ENCODE data around the gene ZNF816.
"Not testable (repeated sequence)": the region's sequence is repeated elsewhere in the genome, so short reads cannot be mapped to it uniquely, and the experiment has no call there.

Gene ZNF816

GRCh38 chr19:52946322-52947310 is 16.1 kb downstream of the ZNF816 start:
- H3K4me1 ChIP-seq (ENCODE audit: control insufficient read depth in 1 of 2, insufficient read depth in 1 of 2, low read depth in 1 of 2, low read length in 1 of 2), result peaks cover 7 to 13% of the 10 kb centered on the region in 2 experiments

GRCh38 chr19:52945652-52946321 is 16.9 kb downstream of the ZNF816 start:
- no peak overlapping the region for H3K27ac ChIP-seq
- H3K4me1 ChIP-seq (ENCODE audit: control insufficient read depth in 1 of 2, insufficient read depth in 1 of 2, low read depth in 1 of 2, low read length in 1 of 2), result peaks cover 9 to 16% of the 10 kb centered on the region in 2 experiments
- peaks cover 19% of the 10 kb centered on the region for H3K27me3 ChIP-seq
- peaks cover 3% of the 10 kb centered on the region for H3K36me3 ChIP-seq
- no peak for TF ChIP-seq CTCF (IDR thresholded peaks at IDR 0.05)
- H3K9me3 ChIP-seq, result peaks cover 45% of the 10 kb centered on the region
- no peak overlapping the region for H3K4me3 ChIP-seq (ENCODE audit: low read depth in 1 of 2, low read length in 1 of 2)

More at GRCh38 chr19:52946322-52947310, 16.1 kb downstream of the ZNF816 start:
- Histone ChIP-seq H3K9me3 (peaks cover 54% of the 10 kb centered on the region), H3K27ac (no peak overlapping the region), H3K4me3 (ENCODE audit: low read depth in 1 of 2, low read length in 1 of 2) (no peak overlapping the region), H3K27me3 (peaks cover 19% of the 10 kb centered on the region), H3K36me3 (peaks cover 11% of the 10 kb centered on the region)
- TF ChIP-seq CTCF (IDR thresholded peaks at IDR 0.05), result no peak

GRCh38 chr19:52944703-52945493 is 17.8 kb downstream of the ZNF816 start:
- H3K36me3 ChIP-seq; H3K4me3 ChIP-seq (ENCODE audit: low read depth in 1 of 2, low read length in 1 of 2); H3K27ac ChIP-seq: not testable (repeated sequence)
- H3K9me3 ChIP-seq, result peaks cover 36% of the 10 kb centered on the region
- peaks cover 9 to 16% of the 10 kb centered on the region in 2 experiments for H3K4me1 ChIP-seq (ENCODE audit: control insufficient read depth in 1 of 2, insufficient read depth in 1 of 2, low read depth in 1 of 2, low read length in 1 of 2)
- H3K27me3 ChIP-seq, result peaks cover 19% of the 10 kb centered on the region

GRCh38 chr19:52943884-52944643 is 18.6 kb downstream of the ZNF816 start:
- Histone ChIP-seq H3K9me3 (peaks cover 28% of the 10 kb centered on the region), H3K27me3 (peaks cover 19% of the 10 kb centered on the region), H3K4me3 (ENCODE audit: low read depth in 1 of 2, low read length in 1 of 2) (no peak overlapping the region), H3K4me1 (ENCODE audit: control insufficient read depth in 1 of 2, insufficient read depth in 1 of 2, low read depth in 1 of 2, low read length in 1 of 2) (peaks cover 9 to 20% of the 10 kb centered on the region in 2 experiments), H3K36me3 (no peaks in the 10 kb centered on the region), H3K27ac (no peak overlapping the region)
- TF ChIP-seq CTCF (IDR thresholded peaks at IDR 0.05), result no peak

GRCh38 chr19:52943134-52943883 is 19.4 kb downstream of the ZNF816 start:
- H3K4me3 ChIP-seq (ENCODE audit: low read depth in 1 of 2, low read length in 1 of 2), result peak overlapping the region; percentile 88 to 91
- peaks cover 22% of the 10 kb centered on the region for H3K9me3 ChIP-seq
- no peak for TF ChIP-seq CTCF (IDR thresholded peaks at IDR 0.05)
- H3K27me3 ChIP-seq, result peaks cover 19% of the 10 kb centered on the region
- peak overlapping the region; percentile 69 for H3K27ac ChIP-seq
- no peaks in the 10 kb centered on the region for H3K36me3 ChIP-seq
- peaks cover 9 to 22% of the 10 kb centered on the region in 2 experiments for H3K4me1 ChIP-seq (ENCODE audit: control insufficient read depth in 1 of 2, insufficient read depth in 1 of 2, low read depth in 1 of 2, low read length in 1 of 2)
